Mesenchymal stem cell (in vitro differentiated cells and primary cell): Measurements from ENCODE around the gene MFNG.
A peak's percentile ranks its signal among the peaks of the same experiment; 100 is the strongest.

Source experiments
- DNase-seq: peaks from one replicate; pipeline ENCODE4 v3.0.0-alpha.2; 2013
- H2AFZ ChIP-seq: one replicate; pipeline ENCODE4 v1.6.1; 2013; ENCODE audit warnings: low read depth, mild to moderate bottlenecking, control low read depth, inconsistent platforms, low read length, moderate library complexity
- H2AK5ac ChIP-seq: 2 replicates; pipeline ENCODE4 v1.6.1; 2013; ENCODE audit warnings: low read length, moderate library complexity, mild to moderate bottlenecking, inconsistent platforms; ENCODE audit not compliant: severe bottlenecking
- H2BK120ac ChIP-seq: one replicate; pipeline ENCODE4 v1.6.1; 2013; ENCODE audit warnings: low read depth, mild to moderate bottlenecking, inconsistent platforms, low read length, moderate library complexity
- H2BK12ac ChIP-seq, 2 experiments: one replicate each; pipeline ENCODE4 v1.6.1; 2013; ENCODE audit warnings: inconsistent platforms in 2 of 2, low read length in 2 of 2, mild to moderate bottlenecking in 2 of 2, moderate library complexity in 2 of 2, control low read depth in 1 of 2
- H2BK15ac ChIP-seq: one replicate; pipeline ENCODE4 v1.6.1; 2013; ENCODE audit warnings: mild to moderate bottlenecking, low read depth, inconsistent platforms; ENCODE audit not compliant: poor library complexity, severe bottlenecking
- H2BK5ac ChIP-seq: 2 replicates; pipeline ENCODE4 v1.6.1; 2013; ENCODE audit warnings: low read depth, mild to moderate bottlenecking, low read length, control low read depth, inconsistent platforms; ENCODE audit not compliant: poor library complexity, severe bottlenecking
- H3K14ac ChIP-seq, 2 experiments: one replicate each; pipeline ENCODE4 v1.6.1; 2013; ENCODE audit warnings: inconsistent platforms in 2 of 2, low read length in 2 of 2, control low read depth in 1 of 2, mild to moderate bottlenecking in 1 of 2, moderate library complexity in 1 of 2
- H3K18ac ChIP-seq, 2 experiments: one replicate each; pipeline ENCODE4 v1.6.1; 2013; ENCODE audit warnings: inconsistent platforms in 2 of 2, low read length in 2 of 2, control low read depth in 1 of 2, low read depth in 1 of 2, mild to moderate bottlenecking in 1 of 2
- H3K23ac ChIP-seq, 2 experiments: one replicate each; pipeline ENCODE4 v1.6.1; 2013; ENCODE audit warnings: inconsistent platforms in 2 of 2, low read length in 2 of 2, mild to moderate bottlenecking in 2 of 2, moderate library complexity in 2 of 2, control low read depth in 1 of 2
- H3K27ac ChIP-seq: 2 replicates; pipeline ENCODE4 v1.5.1; 2013; ENCODE audit warnings: mild to moderate bottlenecking, moderate library complexity, low read length, control low read depth, inconsistent platforms; ENCODE audit not compliant: poor library complexity, severe bottlenecking
- H3K27me3 ChIP-seq, 2 experiments: 2 replicates each; pipeline versions ENCODE4 v1.6.1 to v1.7.0; 2013; ENCODE audit warnings: low read length in 2 of 2, mild to moderate bottlenecking in 2 of 2, moderate library complexity in 2 of 2, control low read depth in 1 of 2, inconsistent platforms in 1 of 2; ENCODE audit not compliant: control insufficient read depth in 1 of 2, insufficient read depth in 1 of 2
- H3K36me3 ChIP-seq, 2 experiments: 2 replicates each; pipeline versions ENCODE4 v1.6.1 to v1.7.0; 2013; ENCODE audit warnings: low read length in 2 of 2, control low read depth in 1 of 2, inconsistent platforms in 1 of 2, low read depth in 1 of 2, mild to moderate bottlenecking in 1 of 2; ENCODE audit not compliant: insufficient read depth in 2 of 2, control insufficient read depth in 1 of 2
- H3K4ac ChIP-seq, 2 experiments: one replicate each; pipeline ENCODE4 v1.6.1; 2013; ENCODE audit warnings: inconsistent platforms in 2 of 2, low read length in 2 of 2, mild to moderate bottlenecking in 2 of 2, moderate library complexity in 2 of 2, control low read depth in 1 of 2, low read depth in 1 of 2
- H3K4me1 ChIP-seq: 2 replicates; pipeline ENCODE4 v1.6.1; 2013; ENCODE audit warnings: low read depth, low read length, control low read depth; ENCODE audit not compliant: control insufficient read depth, insufficient read depth
- H3K4me2 ChIP-seq: 2 replicates; pipeline ENCODE4 v1.6.1; 2013; ENCODE audit warnings: low read length, mild to moderate bottlenecking, inconsistent platforms; ENCODE audit not compliant: poor library complexity, severe bottlenecking
- H3K4me3 ChIP-seq, 2 experiments: 2 replicates each; pipeline versions ENCODE4 v1.5.1 to v1.7.0; 2013; ENCODE audit warnings: low read length in 2 of 2, mild to moderate bottlenecking in 2 of 2, control low read depth in 1 of 2, low read depth in 1 of 2; ENCODE audit not compliant: insufficient read depth in 1 of 2
- H3K79me1 ChIP-seq: replicated peaks from 2 replicates; pipeline ENCODE4 v1.6.1; 2013; ENCODE audit warnings: mild to moderate bottlenecking, control low read depth, low read length, inconsistent platforms; ENCODE audit not compliant: poor library complexity, severe bottlenecking
- H3K9ac ChIP-seq: 2 replicates; pipeline ENCODE4 v1.7.0; 2013; ENCODE audit warnings: mild to moderate bottlenecking, low read length, moderate library complexity
- H3K9me3 ChIP-seq: 2 replicates; pipeline ENCODE4 v1.7.0; 2013; ENCODE audit warnings: mild to moderate bottlenecking, low read length; ENCODE audit not compliant: control insufficient read depth
- H4K8ac ChIP-seq: one replicate; pipeline ENCODE4 v1.6.1; 2013; ENCODE audit warnings: inconsistent platforms, mild to moderate bottlenecking, low read length, moderate library complexity
- H4K91ac ChIP-seq: one replicate; pipeline ENCODE4 v1.6.1; 2013; ENCODE audit warnings: mild to moderate bottlenecking, low read length, inconsistent platforms
- WGBS: methylation state at CpG from one replicate; pipeline ENCODE4 v1.1.7; 2013; ENCODE audit warnings: mixed read lengths; 5-methylcytosine and 5-hydroxymethylcytosine counted together

Gene MFNG

GRCh38 chr22:37440875-37441274 is 45.3 kb downstream of the MFNG start:
- Histone ChIP-seq H4K8ac (no peak overlapping the region), H3K9me3 (peaks cover 8% of the 10 kb centered on the region), H3K27ac (no peak overlapping the region), H3K4ac (no peak overlapping the region), H3K4me3 (no peak overlapping the region), H2AK5ac (no peak overlapping the region), H3K36me3 (no peaks in the 10 kb centered on the region), H3K27me3 (peaks cover 0 to 60% of the 10 kb centered on the region in 2 experiments), H2BK12ac (no peak overlapping the region), H4K91ac (no peak overlapping the region), H2BK15ac (no peak overlapping the region), H2BK120ac (no peak overlapping the region), H3K4me2 (no peak overlapping the region), H3K9ac (no peak overlapping the region), H3K79me1 (no peaks in the 10 kb centered on the region), H3K14ac (no peak overlapping the region), H3K23ac (no peak overlapping the region), H3K18ac (no peak overlapping the region), H2BK5ac (no peak overlapping the region), H3K4me1 (peaks cover 4% of the 10 kb centered on the region), H2AFZ (no peak overlapping the region)
- DNase-seq, result no peak
- WGBS, result 93% methylated on average over 4 of the region's 4 CpGs

- Histone ChIP-seq H3K27ac (no peak overlapping the region), H2BK5ac (no peak overlapping the region), H3K9me3 (peaks cover 18% of the 10 kb centered on the region), H4K8ac (no peak overlapping the region), H2BK120ac (no peak overlapping the region), H3K36me3 (peaks cover 0 to 2% of the 10 kb centered on the region in 2 experiments), H3K4me2 (no peak overlapping the region), H3K4me1 (peaks cover 4% of the 10 kb centered on the region), H3K4ac (no peak overlapping the region), H2BK15ac (no peak overlapping the region), H4K91ac (no peak overlapping the region), H3K9ac (no peak overlapping the region), H2BK12ac (no peak overlapping the region), H3K23ac (no peak overlapping the region), H2AK5ac (no peak overlapping the region), H3K79me1 (no peaks in the 10 kb centered on the region), H3K4me3 (no peak overlapping the region), H3K27me3 (peaks cover 0 to 67% of the 10 kb centered on the region in 2 experiments), H3K18ac (no peak overlapping the region), H2AFZ (no peak overlapping the region), H3K14ac (no peak overlapping the region)
- WGBS, result 97% methylated on average over 5 of the region's 5 CpGs
- DNase-seq, result no peak
Observed at GRCh38 chr22:37439347-37439746, 46.8 kb downstream of the MFNG start.

GRCh38 chr22:37435970-37436603 is 50.1 kb downstream of the MFNG start:
- no peak for DNase-seq
- Histone ChIP-seq H3K36me3 (peaks cover 0 to 8% of the 10 kb centered on the region in 2 experiments), H3K4ac (no peak overlapping the region), H4K91ac (no peak overlapping the region), H3K9me3 (peaks cover 36% of the 10 kb centered on the region), H4K8ac (no peak overlapping the region), H2BK120ac (no peak overlapping the region), H3K23ac (no peak overlapping the region), H3K4me3 (no peak overlapping the region), H2AK5ac (peak overlapping the region; percentile 63), H3K4me2 (no peak overlapping the region), H3K27ac (no peak overlapping the region), H2BK15ac (no peak overlapping the region), H3K18ac (no peak overlapping the region), H3K9ac (no peak overlapping the region), H3K4me1 (peaks cover 8% of the 10 kb centered on the region), H3K27me3 (peaks cover 0 to 55% of the 10 kb centered on the region in 2 experiments), H2BK5ac (no peak overlapping the region), H2AFZ (no peak overlapping the region), H3K79me1 (no peaks in the 10 kb centered on the region), H2BK12ac (no peak overlapping the region), H3K14ac (no peak overlapping the region)
- WGBS, result 89% methylated on average over 5 of the region's 5 CpGs

GRCh38 chr22:37433786-37434185 is 52.4 kb downstream of the MFNG start:
- H3K27ac ChIP-seq, result no peak overlapping the region
- peaks cover 0 to 62% of the 10 kb centered on the region in 2 experiments for H3K27me3 ChIP-seq
- no peak overlapping the region for H4K8ac ChIP-seq
- peak overlapping the region in 1 of 2 experiments; percentile 47 for H3K4me3 ChIP-seq
- H3K4me2 ChIP-seq, result no peak overlapping the region
- no peak overlapping the region for H3K23ac ChIP-seq
- peak overlapping the region in 1 of 2 experiments; percentile 31 for H3K4ac ChIP-seq
- no peak for DNase-seq
- peak overlapping the region; percentile 55 for H2AK5ac ChIP-seq
- no peak overlapping the region for H2AFZ ChIP-seq
- peaks cover 0 to 8% of the 10 kb centered on the region in 2 experiments for H3K36me3 ChIP-seq
- H2BK5ac ChIP-seq, result no peak overlapping the region
- H3K79me1 ChIP-seq, result no peaks in the 10 kb centered on the region
- 76% methylated on average over 8 of the region's 11 CpGs for WGBS
- H3K9me3 ChIP-seq, result peaks cover 29% of the 10 kb centered on the region
- no peak overlapping the region for H3K14ac ChIP-seq
- peak overlapping the region in 1 of 2 experiments; percentile 64 for H2BK12ac ChIP-seq
- no peak overlapping the region for H2BK120ac ChIP-seq
- H3K9ac ChIP-seq, result no peak overlapping the region
- no peak overlapping the region for H4K91ac ChIP-seq
- peak overlapping the region in 1 of 2 experiments; percentile 29 for H3K18ac ChIP-seq
- peaks cover 24% of the 10 kb centered on the region for H3K4me1 ChIP-seq
- no peak overlapping the region for H2BK15ac ChIP-seq
